ENCODE results near the gene SLAMF6.
"Not testable (repeated sequence)": the region's sequence is repeated elsewhere in the genome, so short reads cannot be mapped to it uniquely, and the experiment has no call there.

The SLAMF6 gene

GRCh38 chr1:160500321-160500990 is 22.6 kb downstream of the SLAMF6 start:
- H3K36me3 ChIP-seq (ENCODE audit: insufficient read depth) = no peaks in the 10 kb centered on the region
- H3K27me3 ChIP-seq (ENCODE audit: insufficient read depth, low read depth) = no peaks in the 10 kb centered on the region
- H4K20me1 ChIP-seq (ENCODE audit: insufficient read depth) = no peaks in the 10 kb centered on the region
- H3K4me2 ChIP-seq = no peak overlapping the region
- H3K4me3 ChIP-seq (IDR thresholded peaks at IDR 0.05; ENCODE audit: insufficient read depth, low read depth, low read length) = no peak overlapping the region
- no peak overlapping the region for H2AFZ ChIP-seq (ENCODE audit: low read depth)
- no peak overlapping the region for H3K9ac ChIP-seq
- no peak overlapping the region for H3K27ac ChIP-seq
- H3K79me2 ChIP-seq (ENCODE audit: insufficient read depth, low read depth) = no peaks in the 10 kb centered on the region
- TF ChIP-seq, protein P1, sequence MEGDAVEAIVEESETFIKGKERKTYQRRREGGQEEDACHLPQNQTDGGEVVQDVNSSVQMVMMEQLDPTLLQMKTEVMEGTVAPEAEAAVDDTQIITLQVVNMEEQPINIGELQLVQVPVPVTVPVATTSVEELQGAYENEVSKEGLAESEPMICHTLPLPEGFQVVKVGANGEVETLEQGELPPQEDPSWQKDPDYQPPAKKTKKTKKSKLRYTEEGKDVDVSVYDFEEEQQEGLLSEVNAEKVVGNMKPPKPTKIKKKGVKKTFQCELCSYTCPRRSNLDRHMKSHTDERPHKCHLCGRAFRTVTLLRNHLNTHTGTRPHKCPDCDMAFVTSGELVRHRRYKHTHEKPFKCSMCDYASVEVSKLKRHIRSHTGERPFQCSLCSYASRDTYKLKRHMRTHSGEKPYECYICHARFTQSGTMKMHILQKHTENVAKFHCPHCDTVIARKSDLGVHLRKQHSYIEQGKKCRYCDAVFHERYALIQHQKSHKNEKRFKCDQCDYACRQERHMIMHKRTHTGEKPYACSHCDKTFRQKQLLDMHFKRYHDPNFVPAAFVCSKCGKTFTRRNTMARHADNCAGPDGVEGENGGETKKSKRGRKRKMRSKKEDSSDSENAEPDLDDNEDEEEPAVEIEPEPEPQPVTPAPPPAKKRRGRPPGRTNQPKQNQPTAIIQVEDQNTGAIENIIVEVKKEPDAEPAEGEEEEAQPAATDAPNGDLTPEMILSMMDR (conservative IDR thresholded peaks at IDR 0.05; ENCODE audit: low read depth, low read length) = no peak
- H3K4me1 ChIP-seq (ENCODE audit: low read depth, poor library complexity, severe bottlenecking) = no peaks in the 10 kb centered on the region

- Histone ChIP-seq H3K27ac (no peak overlapping the region), H3K79me2 (ENCODE audit: insufficient read depth, low read depth) (no peaks in the 10 kb centered on the region), H3K9ac (no peak overlapping the region), H3K4me3 (IDR thresholded peaks at IDR 0.05; ENCODE audit: insufficient read depth, low read depth, low read length) (no peak overlapping the region), H3K4me2 (no peak overlapping the region), H3K27me3 (ENCODE audit: insufficient read depth, low read depth) (no peaks in the 10 kb centered on the region), H2AFZ (ENCODE audit: low read depth) (no peak overlapping the region), H3K4me1 (ENCODE audit: low read depth, poor library complexity, severe bottlenecking) (no peaks in the 10 kb centered on the region), H4K20me1 (ENCODE audit: insufficient read depth) (no peaks in the 10 kb centered on the region), H3K36me3 (ENCODE audit: insufficient read depth) (no peaks in the 10 kb centered on the region)
- TF ChIP-seq, protein P1 (conservative IDR thresholded peaks at IDR 0.05; ENCODE audit: low read depth, low read length) = no peak
Measured at GRCh38 chr1:160499631-160500030, 23.4 kb downstream of the SLAMF6 start.

- not testable (repeated sequence) for H3K27me3 ChIP-seq (ENCODE audit: insufficient read depth, low read depth); H3K27ac ChIP-seq; H3K4me2 ChIP-seq; H3K4me3 ChIP-seq (IDR thresholded peaks at IDR 0.05; ENCODE audit: insufficient read depth, low read depth, low read length); H4K20me1 ChIP-seq (ENCODE audit: insufficient read depth); H3K9ac ChIP-seq; H3K79me2 ChIP-seq (ENCODE audit: insufficient read depth, low read depth); H2AFZ ChIP-seq (ENCODE audit: low read depth); H3K4me1 ChIP-seq (ENCODE audit: low read depth, poor library complexity, severe bottlenecking); H3K36me3 ChIP-seq (ENCODE audit: insufficient read depth)
Measured at GRCh38 chr1:160498301-160499065, 24.6 kb downstream of the SLAMF6 start.

- TF ChIP-seq, protein P1 (conservative IDR thresholded peaks at IDR 0.05; ENCODE audit: low read depth, low read length) = no peak
- Histone ChIP-seq H3K4me3 (IDR thresholded peaks at IDR 0.05; ENCODE audit: insufficient read depth, low read depth, low read length) (no peak overlapping the region), H3K27ac (no peak overlapping the region), H3K79me2 (ENCODE audit: insufficient read depth, low read depth) (no peaks in the 10 kb centered on the region), H3K27me3 (ENCODE audit: insufficient read depth, low read depth) (no peaks in the 10 kb centered on the region), H4K20me1 (ENCODE audit: insufficient read depth) (no peaks in the 10 kb centered on the region), H2AFZ (ENCODE audit: low read depth) (no peak overlapping the region), H3K9ac (no peak overlapping the region), H3K36me3 (ENCODE audit: insufficient read depth) (no peaks in the 10 kb centered on the region), H3K4me2 (no peak overlapping the region), H3K4me1 (ENCODE audit: low read depth, poor library complexity, severe bottlenecking) (no peaks in the 10 kb centered on the region)
Measured at GRCh38 chr1:160496334-160496733, 26.7 kb downstream of the SLAMF6 start.

- Histone ChIP-seq H3K79me2 (ENCODE audit: insufficient read depth, low read depth) (no peaks in the 10 kb centered on the region), H3K27ac (no peak overlapping the region), H2AFZ (ENCODE audit: low read depth) (no peak overlapping the region), H3K4me3 (IDR thresholded peaks at IDR 0.05; ENCODE audit: insufficient read depth, low read depth, low read length) (no peak overlapping the region), H4K20me1 (ENCODE audit: insufficient read depth) (no peaks in the 10 kb centered on the region), H3K36me3 (ENCODE audit: insufficient read depth) (no peaks in the 10 kb centered on the region), H3K9ac (no peak overlapping the region), H3K4me1 (ENCODE audit: low read depth, poor library complexity, severe bottlenecking) (no peaks in the 10 kb centered on the region), H3K4me2 (no peak overlapping the region), H3K27me3 (ENCODE audit: insufficient read depth, low read depth) (no peaks in the 10 kb centered on the region)
- TF ChIP-seq, protein P1 (conservative IDR thresholded peaks at IDR 0.05; ENCODE audit: low read depth, low read length) = peak; percentile 48
Measured at GRCh38 chr1:160494620-160495019, 28.4 kb downstream of the SLAMF6 start.
